Testis (tissue), 2 donors: ENCODE results near the gene KPNA3.

Experiments
- CTCF ChIP-seq, 3 experiments: fragments of 450-650 bp in 2 of 3; fragments of 200-600 bp in 1 of 3; sonication (generic) in 1 of 3; IDR thresholded peaks; one replicate each; pipeline ENCODE4 v1.5.1; 2016 to 2019; ENCODE audit warnings: antibody characterized with exemption in 3 of 3, mild to moderate bottlenecking in 2 of 3, moderate library complexity in 1 of 3
- POLR2A ChIP-seq: fragments of 450-650 bp; IDR thresholded peaks from one replicate; pipeline ENCODE4 v1.6.1; 2017; ENCODE audit warnings: antibody characterized with exemption, mild to moderate bottlenecking, moderate library complexity

- TF ChIP-seq CTCF (IDR thresholded peaks at IDR 0.05) (no peak), POLR2A (no peak)
These were observed 12.8 kb downstream of the KPNA3 start for GRCh38 chr13:49779721-49780120.
